Smooth muscle cell of the brain vasculature (primary cell): ENCODE measurements around the gene ZBTB47.

Experiments
- DNase-seq: peaks from one replicate; pipeline ENCODE4 v3.0.0-alpha.2; 2012; ENCODE audit warnings: low read depth, low spot score

ZBTB47 gene

DNA sequence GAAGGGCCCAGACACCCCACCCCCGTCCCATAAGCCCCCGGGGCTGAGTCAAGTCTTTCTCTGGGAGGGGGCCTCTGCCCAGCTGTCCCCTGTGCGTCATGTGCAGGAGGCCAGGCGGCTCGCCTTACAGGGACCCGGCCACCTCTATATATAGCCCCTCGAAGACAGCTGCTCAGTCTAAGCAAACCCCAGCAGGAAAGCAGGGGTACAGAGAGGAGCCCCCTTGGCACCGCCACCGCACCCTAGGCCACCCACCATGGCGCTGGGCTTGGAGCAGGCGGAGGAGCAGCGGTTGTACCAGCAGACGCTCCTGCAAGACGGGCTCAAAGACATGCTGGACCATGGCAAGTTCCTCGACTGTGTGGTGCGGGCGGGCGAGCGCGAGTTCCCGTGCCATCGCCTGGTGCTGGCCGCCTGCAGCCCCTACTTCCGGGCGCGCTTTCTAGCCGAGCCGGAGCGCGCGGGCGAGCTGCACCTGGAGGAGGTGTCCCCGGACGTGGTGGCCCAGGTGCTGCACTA lies 31.9 kb downstream of the ZBTB47 start, which contains the start of gene KLHL40:
Gene KLHL40, plus strand, starts transcription at position 175 of the 519 bp plus-strand sequence. Its CDS starts 82 bp downstream, at position 257.
- no peak for DNase-seq

DNA sequence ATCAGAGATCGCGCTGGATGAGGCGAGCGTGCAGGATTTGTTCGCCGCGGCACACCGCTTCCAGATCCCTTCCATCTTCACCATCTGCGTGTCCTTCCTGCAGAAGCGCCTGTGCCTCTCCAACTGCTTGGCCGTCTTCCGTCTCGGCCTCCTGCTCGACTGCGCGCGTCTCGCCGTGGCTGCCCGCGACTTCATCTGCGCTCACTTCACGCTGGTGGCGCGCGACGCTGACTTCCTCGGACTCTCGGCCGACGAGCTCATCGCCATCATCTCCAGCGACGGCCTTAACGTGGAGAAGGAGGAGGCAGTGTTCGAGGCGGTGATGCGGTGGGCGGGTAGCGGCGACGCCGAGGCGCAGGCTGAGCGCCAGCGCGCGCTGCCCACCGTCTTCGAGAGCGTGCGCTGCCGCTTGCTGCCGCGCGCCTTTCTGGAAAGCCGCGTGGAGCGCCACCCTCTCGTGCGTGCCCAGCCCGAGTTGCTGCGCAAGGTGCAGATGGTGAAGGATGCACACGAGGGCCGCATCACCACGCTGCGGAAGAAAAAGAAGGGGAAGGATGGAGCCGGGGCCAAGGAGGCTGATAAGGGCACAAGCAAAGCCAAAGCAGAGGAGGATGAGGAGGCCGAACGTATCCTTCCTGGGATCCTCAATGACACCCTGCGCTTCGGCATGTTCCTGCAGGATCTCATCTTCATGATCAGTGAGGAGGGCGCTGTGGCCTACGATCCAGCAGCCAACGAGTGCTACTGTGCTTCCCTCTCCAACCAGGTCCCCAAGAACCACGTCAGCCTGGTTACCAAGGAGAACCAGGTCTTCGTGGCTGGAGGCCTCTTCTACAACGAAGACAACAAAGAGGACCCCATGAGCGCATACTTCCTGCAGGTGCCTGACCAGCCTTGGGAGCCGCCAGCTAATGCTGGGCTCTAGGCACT lies 32.7 kb downstream of the ZBTB47 start:
- DNase-seq = no peak

DNA sequence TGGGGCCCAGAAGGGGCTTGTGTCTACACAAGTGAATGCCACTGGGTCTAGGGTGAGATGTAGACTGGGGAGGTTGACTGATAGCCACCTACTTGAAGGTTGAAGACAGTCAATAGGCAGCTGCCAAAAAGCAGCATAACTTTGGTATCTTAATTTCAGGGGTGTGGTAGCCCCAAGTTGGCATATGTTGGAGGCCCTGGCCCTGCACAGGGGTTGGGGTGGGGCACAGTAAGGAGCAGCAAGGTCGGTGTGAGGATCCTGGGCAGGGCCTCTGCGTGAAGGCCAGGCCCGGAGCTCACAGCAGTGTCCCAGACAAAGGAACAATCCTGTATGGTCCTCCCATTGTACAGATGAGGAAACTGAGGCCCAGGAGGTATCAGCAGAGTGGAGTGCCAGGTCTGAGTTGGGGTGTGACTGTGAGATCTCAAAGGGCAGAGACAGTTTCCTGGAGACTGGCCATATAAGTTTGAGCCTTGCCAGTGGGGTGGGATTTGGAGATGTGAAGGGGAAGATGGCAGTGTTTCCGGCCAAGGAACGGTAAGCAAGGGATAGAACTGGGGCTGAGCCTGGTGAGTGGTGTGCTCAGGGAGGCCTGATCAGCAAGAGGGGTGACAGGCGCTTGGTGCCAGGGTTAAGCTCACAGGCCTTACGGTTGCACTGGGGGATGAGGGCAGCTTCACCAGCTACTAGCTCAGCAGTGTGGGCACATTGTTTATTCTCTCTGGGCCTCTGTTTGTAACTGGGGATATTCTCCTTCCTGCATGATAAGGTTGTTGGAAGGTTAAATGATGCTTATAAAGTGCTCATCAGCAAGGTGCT lies 33.5 kb downstream of the ZBTB47 start:
- no peak for DNase-seq

DNA sequence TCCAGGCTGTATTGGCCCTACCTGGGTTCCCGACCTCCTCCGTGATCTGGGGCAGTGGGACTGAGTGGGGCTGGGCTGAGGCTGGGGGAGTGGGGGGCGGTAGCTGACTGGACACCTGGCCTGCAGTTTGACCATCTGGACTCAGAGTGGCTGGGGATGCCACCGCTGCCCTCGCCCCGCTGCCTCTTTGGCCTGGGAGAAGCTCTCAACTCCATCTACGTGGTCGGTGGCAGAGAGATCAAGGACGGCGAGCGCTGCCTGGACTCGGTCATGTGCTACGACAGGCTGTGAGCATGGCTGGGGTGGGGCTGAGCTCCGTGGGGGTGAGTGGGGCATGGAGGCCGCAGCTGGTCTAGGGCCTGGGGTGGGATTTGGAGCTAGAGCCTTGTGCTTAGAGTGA lies 34.5 kb downstream of the ZBTB47 start:
- no peak for DNase-seq

DNA sequence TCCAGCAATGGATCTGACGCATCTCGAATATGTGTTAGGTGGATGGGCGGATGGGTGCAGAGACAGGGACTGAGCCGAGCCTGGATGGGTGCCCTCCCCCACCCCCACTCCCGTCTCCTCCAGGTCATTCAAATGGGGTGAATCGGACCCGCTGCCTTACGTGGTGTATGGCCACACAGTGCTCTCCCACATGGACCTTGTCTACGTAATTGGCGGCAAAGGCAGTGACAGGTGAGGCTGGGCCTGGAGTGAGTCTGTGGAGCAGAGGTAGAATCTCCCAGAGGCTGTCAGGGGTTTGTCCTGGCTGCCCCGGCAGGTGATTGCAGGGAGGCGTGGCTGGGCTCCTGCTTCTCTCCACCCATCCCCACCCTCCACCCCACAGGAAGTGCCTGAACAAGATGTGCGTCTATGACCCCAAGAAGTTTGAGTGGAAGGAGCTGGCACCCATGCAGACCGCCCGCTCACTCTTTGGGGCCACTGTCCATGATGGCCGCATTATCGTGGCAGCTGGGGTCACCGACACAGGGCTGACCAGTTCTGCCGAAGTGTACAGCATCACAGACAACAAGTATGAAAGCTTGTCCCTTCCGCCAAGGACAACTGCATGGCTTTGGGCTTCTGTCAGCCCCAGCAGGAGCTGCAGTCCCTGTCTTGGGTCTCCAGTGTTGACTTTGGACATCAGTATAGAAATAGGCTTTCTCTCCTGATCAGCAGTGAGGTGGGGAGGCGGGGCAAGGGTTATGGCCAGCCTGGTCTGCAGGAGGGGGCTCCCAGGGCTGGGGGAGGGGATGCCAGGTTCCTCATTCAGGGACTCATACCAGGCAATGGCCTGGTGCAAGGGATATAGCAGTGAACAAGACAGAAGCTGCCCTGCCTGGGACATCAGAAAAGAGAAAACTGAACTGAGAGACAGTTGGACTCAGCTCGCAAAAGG lies 35.3 kb downstream of the ZBTB47 start:
- DNase-seq = no peak

DNA sequence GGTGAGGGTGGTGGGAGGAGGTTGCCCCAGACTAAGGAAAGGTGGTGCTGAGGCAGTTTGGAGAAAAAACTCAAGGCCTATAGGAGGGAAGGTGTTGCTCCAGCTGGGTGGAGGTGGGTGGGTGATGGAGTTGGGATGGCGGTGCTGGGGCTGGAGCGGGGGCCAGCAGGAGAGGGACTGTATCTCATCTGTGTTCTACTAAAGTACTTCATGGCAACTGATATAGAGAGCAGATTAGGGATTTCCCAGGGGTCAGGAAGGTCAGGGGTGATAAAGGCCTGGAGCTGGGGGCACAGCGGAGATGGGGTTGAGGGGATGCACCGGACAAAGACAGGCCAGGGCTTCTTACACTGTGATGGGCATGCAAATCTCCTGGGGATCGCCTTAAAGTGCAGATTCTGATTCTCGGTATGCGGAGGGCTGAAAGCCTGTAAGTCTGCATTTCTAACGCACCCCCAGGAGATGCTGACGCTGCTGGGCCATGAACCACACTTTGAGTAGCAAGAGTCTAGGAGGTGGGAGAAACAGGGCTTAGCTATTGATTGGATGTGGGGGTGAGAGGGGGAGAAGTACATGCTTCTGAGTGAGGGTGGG lies 36.0 kb downstream of the ZBTB47 start:
- DNase-seq = no peak

DNA sequence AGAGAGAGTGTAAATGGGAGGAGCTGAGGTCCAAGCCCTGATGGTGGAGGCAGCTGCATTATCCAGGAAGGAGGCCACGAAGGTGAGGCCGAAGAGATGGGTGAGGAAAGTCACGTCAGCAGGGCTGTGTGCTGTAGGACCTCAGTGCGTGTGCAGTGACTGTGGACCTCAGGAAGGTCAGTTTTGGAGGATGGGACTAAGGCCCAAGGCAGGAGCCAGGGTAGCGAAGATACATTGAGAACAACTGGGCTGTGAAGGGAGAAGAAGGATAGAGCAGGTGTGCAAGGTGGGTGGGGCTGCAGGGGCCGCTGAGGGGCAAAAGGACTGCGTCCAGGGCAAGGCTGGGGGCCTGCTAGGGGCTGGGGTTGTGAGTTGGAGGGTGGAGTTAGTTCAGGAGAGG lies 36.7 kb downstream of the ZBTB47 start:
- no peak for DNase-seq

DNA sequence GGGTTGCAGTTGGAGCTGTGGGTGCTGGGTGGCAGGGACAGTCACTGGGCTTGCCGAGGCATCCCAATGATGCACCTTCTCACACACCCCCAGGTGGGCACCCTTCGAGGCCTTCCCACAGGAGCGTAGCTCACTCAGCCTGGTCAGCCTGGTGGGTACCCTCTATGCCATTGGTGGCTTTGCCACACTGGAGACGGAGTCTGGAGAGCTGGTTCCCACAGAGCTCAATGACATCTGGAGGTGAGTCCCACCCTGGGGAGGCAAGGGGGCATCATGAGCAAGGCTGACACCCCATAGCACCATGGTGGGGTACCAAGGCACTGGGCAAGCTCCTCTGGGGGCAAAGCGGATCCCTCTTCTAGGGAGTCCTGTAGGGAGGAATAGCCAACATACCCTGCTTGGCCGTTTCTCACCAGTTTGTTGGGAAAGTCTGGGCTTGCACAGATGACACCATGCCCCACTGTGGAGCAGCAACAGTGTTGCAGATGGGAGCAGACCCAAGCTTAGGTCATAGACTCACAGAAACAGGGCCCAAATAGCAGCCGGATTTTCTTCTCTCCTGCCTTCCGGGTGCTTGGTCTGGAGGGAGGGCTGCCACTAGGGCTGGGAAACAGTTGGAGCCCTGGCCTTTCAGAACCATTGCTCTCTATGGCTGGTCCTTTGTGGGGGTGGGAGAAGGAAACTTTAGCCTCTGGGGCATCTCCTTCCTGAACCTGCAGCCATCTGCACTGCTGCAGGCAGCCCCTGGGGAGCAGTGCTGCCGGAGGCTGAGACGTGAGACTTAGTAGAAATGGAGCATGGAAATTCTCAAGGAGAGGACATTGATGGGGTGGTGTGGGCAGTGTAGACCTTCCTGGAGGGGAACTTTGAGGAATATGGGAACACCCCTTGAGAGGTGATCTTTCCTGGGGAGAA lies 37.5 kb downstream of the ZBTB47 start:
- DNase-seq = no peak

DNA sequence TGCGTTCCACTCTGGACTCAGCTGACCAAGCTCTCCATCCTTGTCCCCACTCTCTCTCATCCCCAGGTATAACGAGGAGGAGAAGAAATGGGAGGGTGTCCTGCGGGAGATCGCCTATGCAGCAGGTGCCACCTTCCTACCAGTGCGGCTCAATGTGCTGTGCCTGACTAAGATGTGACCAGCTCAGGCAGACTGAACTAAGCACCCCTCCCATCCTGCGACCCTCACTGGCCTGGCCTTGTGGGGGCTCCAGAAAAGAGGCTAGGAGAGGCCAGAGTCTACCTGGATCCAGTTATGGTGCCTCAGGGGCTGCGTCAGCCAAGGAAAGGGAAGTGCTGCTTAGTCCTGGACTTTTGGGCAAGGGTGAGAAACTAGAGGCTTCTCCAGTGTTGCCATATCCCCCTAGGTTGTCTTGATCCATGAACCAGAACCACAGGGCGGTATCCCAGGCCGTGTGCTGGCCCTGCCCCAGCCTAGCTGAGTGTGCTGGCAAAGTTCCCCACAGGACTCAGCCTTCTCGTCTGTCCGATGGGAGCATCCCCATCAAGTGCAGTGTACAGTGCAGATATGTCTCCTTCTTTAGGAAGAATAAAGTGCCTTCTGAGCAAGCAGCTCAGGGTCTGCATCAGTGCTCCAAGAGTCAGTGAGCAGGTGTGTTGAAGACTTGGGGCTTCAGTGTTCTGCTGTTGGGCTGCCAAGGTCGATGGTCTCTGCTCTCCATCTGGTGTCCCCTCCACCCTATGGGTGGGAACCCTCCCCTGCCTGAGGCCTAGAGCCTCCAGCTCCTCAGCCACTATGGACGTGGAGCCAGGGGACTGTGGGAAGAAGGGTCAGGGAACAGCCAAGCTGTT lies 38.5 kb downstream of the ZBTB47 start:
- DNase-seq = no peak

DNA sequence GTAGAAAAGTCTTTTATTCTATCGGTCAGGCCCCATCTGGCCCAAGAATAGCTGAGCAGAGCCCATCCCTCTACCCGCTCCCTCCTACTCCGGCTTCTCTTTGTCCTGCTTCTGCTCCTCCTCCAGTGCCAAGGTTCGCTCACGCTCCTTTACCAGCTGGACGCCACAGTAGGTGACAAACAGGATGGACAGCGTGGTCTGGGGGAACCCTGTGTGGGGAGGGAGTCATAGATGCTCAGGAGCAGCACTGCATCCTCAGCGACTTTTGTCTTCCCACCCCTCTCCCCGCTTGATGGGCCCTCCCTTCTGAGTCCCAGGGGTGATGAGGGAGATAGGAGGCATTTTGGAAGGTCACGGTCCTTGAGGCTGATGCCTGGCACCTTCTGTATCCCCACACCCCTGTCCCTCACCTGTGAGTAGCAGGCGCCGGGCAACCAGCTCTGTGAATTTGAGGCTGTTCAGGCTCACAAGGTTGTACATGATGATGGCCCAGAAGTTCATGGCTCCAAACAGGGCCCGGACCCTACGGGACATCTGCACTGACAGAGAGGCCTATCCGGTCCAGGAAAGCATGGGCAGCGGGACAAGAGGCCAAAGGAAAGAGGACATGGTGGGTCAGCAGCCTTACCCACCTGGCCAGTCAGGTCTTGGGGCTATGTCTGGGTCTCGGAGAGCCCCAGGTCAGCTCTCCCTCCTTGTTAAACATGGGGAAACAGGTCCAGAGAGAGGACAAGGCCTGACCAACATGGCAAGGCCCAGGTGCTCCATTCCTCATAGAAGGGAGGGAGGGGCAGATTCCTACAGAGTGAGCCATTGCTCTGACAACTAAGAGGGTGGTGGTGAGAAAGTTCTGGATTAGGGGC lies 39.4 kb downstream of the ZBTB47 start:
- DNase-seq = no peak

DNA sequence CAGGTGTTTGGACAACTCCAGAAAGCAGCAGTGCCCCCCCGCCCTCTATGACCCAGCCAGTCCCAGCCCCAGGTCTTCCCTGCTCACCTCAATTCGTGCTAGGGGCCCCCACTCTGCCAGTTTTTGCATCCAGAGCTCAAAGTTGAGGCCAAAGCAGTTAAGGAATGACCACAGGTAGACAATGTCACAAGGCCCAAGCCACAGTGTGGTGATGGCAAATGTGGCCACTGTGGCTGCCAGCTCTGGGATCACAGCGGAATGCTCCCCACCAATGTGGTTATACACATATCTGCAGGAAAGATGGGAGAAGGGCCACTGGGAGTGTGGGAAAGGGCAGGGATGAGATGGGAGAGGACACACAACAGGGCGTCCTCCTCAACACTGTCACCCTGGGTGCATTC lies 40.0 kb downstream of the ZBTB47 start:
- DNase-seq = no peak

DNA sequence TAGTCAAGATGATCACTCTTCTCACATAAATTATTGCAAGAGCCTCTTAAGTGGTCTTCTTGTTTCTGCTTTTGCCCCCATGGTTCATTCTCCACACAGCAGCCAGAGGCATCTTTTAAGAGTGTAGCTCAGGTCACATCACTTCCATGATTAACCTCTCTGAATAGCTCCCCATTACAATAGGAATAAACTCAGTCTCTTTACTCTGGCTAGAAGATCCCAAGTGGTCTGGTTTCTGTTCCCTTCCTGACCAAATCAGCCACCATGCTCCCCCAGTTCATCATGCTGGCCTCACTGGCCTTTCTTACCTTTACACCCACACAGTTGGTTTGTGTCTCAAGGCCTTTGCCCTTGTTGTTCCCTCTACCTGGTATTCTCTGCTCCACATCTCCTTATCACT lies 40.9 kb downstream of the ZBTB47 start:
- no peak for DNase-seq

DNA sequence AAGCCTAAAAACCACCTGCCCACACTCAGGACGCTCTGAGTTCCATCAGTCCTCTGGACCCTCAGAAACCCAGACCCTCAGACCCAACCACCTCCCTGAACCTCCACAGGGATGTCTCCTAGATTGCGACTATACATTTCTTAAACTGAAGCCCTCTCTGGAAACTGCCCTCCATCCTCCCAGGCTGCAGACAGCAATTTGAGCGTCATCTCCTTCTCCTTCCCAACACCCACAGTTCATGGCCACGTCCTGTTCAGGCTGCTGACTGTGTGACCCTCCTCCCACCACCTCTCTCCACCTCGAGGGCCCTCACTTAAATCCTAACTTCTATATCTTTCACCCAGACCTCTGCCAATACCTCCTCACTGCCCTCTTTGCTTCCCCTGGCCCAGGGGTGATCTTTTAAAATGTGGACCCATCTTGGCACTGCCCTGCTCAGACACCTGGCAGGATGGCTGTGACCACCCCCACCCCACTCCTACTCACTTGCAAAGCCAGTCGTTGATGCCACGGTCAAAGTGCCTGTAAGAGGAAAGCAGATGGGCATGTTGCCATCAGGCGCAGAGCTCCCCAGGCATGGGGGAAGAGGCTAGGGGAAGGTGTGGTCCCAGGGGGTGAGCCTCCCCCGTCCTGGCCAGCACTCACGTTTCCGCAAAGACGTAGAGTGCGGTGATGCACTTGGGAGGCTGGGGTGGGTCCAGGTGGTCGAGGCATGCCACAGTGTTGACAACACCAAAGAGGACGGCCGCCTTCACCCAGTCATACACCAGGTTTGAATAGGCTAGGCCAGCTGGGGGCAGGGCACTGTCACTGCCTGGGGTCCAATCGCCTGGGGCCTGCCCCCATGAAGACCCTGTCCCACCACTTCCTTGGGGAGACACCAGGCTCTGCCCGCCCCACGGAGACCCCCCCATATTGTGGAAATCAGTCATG lies 43.1 kb downstream of the ZBTB47 start:
- no peak for DNase-seq

DNA sequence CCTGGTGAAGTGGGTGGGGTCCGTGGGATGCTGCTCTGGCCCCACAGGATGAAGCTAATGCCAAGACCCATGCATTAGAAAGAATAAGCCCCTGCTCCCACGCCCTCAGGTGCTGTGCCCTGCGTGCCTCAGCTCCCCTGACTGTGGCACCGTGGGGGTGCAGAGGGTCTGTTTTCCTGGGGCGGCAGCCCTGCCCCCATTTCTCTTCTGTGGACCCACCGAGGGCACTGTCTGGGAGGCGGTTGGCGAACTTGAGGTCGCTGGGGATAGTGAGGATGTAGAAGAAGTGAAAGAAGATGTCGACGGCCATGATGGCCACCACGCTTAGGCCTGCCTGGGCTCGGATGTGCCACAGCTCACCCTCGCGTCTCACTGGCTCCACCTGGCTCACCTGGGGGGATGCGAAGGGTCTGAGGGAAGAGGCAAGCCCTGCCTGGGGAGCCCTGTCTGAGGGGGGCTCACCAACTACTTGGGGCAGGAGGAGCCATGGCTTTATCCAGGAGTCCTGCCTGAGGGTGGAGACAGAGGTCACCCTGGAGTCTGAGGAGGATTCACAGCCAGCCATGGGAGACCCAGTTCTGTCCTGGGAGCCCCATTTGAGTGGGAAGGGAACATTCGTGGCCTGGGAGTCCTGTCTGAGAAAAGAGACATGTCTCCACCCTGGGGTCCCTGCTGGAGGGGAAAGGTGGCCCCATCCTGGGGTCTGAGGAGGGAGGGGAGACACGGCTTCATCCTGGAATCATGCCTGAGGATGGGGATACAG lies 44.0 kb downstream of the ZBTB47 start:
- no peak for DNase-seq

DNA sequence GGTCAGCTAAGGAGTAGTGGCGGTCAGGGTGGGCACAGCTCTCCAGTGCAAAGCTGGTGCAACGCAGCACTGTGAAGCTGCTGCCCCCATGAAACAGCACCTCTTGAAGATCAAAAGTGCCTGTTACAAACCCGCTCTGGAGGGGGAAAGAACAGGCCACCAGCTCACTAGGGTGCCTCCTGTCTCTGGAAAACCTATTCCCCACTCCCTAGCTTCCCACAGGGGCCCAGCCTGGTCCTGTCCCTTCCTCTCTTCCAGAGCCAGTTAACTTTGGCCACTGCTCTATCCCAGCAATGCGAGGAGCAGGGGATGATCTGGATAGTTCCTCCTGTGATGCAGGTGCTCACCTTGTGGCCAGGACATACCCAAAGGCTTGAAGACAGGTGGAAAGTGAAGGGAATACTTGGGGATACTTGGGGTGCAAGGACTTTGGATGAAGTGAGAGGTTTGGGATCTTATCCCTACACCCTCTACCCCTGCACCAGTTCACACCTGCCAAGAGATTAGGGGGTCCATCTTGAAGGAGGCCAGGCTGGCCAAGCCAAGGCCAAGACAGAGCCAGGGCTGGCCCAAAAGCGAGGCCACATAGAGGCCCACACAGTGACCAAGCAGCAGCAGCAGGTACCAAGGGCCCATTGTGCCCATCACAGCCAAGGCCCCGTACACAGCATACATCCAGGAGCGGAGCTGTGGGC lies 44.9 kb downstream of the ZBTB47 start:
- DNase-seq = no peak

DNA sequence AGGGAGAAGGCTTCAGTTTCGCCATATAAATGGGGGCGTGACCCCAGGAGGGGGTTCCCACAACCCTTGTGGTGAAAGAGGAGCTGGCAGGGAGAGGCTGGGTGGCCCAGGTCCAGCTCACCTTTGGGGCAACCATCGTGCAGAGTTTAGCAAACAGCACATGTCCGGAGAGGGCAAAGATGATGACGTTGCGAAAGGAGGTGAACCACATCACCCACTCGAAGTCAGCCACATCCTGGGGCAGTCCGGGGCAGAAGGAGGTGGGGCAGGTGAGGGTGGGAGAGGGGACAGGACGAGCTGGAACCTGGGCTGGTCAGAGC lies 45.4 kb downstream of the ZBTB47 start:
- no peak for DNase-seq
